ENCODE data around the gene NMU.
"Not testable (repeated sequence)": the region's sequence is repeated elsewhere in the genome, so short reads cannot be mapped to it uniquely, and the experiment has no call there.

Gene NMU

GRCh38 chr4:55635741-55636655, at the start of gene NMU:
Gene NMU (minus strand): TSS chr4:55636298. CDS start chr4:55636192, 106 bp downstream.
- peak; percentile 5 to 12 for DNase-seq (ENCODE audit: low read depth in 2 of 2)
- peak within 1 kb of the TSS; percentile 16 to 33 for H3K4me3 ChIP-seq (replicated peaks in 1 of 2; ENCODE audit: low read depth in 2 of 2, low read length in 2 of 2)
- TF ChIP-seq, protein P1, sequence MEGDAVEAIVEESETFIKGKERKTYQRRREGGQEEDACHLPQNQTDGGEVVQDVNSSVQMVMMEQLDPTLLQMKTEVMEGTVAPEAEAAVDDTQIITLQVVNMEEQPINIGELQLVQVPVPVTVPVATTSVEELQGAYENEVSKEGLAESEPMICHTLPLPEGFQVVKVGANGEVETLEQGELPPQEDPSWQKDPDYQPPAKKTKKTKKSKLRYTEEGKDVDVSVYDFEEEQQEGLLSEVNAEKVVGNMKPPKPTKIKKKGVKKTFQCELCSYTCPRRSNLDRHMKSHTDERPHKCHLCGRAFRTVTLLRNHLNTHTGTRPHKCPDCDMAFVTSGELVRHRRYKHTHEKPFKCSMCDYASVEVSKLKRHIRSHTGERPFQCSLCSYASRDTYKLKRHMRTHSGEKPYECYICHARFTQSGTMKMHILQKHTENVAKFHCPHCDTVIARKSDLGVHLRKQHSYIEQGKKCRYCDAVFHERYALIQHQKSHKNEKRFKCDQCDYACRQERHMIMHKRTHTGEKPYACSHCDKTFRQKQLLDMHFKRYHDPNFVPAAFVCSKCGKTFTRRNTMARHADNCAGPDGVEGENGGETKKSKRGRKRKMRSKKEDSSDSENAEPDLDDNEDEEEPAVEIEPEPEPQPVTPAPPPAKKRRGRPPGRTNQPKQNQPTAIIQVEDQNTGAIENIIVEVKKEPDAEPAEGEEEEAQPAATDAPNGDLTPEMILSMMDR (IDR thresholded peaks at IDR 0.05; ENCODE audit: low read depth, low read length): no peak

DNA sequence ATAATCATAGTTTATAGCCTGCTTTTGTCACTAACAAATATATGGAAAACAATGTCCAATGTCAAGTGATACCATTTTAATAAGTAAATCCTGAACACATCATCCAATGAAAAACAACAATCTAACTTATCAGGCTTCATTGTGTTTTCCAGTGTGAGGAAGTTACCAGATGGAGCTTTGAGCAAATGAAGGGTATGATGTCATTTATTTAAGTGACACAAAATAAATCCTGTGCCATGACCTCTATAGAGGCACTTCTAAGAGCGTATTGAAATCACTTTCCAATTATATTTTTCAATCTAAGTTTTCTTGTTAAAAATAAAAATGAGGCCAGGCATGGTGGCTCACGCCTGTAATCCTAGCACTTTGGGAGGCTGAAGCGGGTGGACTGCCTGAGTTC, 48.2 kb upstream of the NMU start:
- no peak for DNase-seq (ENCODE audit: low read depth in 2 of 2)
- TF ChIP-seq, protein P1 (IDR thresholded peaks at IDR 0.05; ENCODE audit: low read depth, low read length): no peak
- no peak overlapping the region for H3K4me3 ChIP-seq (replicated peaks in 1 of 2; ENCODE audit: low read depth in 2 of 2, low read length in 2 of 2)

- H3K4me3 ChIP-seq (replicated peaks in 1 of 2; ENCODE audit: low read depth in 2 of 2, low read length in 2 of 2); DNase-seq (ENCODE audit: low read depth in 2 of 2): not testable (repeated sequence)
Observed at GRCh38 chr4:55682797-55683196, 46.7 kb upstream of the NMU start.

DNA sequence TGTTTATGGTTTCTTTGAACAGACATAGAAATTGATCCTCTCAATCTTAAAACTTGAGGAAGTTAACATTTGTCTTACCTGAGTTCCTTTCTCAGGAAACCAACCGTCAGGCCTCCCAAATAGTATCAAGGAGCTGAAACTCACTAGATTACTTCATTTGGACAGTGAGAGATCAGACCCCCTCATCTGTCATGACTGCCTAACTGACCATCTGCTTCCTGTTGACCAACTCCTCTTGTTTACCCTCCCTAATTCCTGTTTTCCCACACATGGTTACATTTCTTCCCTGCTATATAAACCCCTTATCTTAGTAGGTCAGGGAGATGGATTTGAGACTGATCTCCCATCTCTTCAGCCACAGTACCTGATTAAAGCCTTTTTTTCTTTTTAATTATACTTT, 46.2 kb upstream of the NMU start:
- TF ChIP-seq, protein P1 (IDR thresholded peaks at IDR 0.05; ENCODE audit: low read depth, low read length): no peak
- DNase-seq (ENCODE audit: low read depth in 2 of 2): no peak
- no peak overlapping the region for H3K4me3 ChIP-seq (replicated peaks in 1 of 2; ENCODE audit: low read depth in 2 of 2, low read length in 2 of 2)

DNA sequence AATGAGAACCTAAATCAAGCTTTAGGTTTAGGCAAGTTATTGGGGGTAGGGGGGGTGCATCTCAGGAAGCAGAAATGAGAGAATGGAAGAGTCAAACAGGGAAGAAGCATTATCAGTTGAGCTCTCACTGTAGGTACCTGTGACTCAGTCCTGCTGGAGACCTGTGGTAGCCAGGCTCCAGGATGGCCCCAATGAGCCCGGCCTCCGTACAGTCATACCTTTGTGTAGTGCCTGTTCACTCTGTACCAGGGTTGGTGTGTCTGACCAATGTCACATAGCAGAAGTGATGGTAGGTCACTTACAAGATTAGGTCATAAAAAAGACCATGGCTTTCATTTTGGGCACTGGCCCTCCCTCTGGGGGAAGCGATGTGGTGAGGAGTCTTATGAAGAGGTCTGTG, 45.3 kb upstream of the NMU start:
- no peak for DNase-seq (ENCODE audit: low read depth in 2 of 2)
- TF ChIP-seq, protein P1 (IDR thresholded peaks at IDR 0.05; ENCODE audit: low read depth, low read length): no peak
- no peak overlapping the region for H3K4me3 ChIP-seq (replicated peaks in 1 of 2; ENCODE audit: low read depth in 2 of 2, low read length in 2 of 2)

- TF ChIP-seq, protein P1 (IDR thresholded peaks at IDR 0.05; ENCODE audit: low read depth, low read length): no peak
- no peak overlapping the region for H3K4me3 ChIP-seq (replicated peaks in 1 of 2; ENCODE audit: low read depth in 2 of 2, low read length in 2 of 2)
- no peak for DNase-seq (ENCODE audit: low read depth in 2 of 2)
Observed at GRCh38 chr4:55675196-55675793, 39.2 kb upstream of the NMU start.

GRCh38 chr4:55673424-55673823, 37.3 kb upstream of the NMU start:
- TF ChIP-seq, protein P1 (IDR thresholded peaks at IDR 0.05; ENCODE audit: low read depth, low read length): no peak

More at GRCh38 chr4:55673424-55673823, 37.3 kb upstream of the NMU start:
- H3K4me3 ChIP-seq (replicated peaks in 1 of 2; ENCODE audit: low read depth in 2 of 2, low read length in 2 of 2): no peak overlapping the region
- no peak for DNase-seq (ENCODE audit: low read depth in 2 of 2)
